RWPE2 (cell line): ENCODE measurements around the gene MYO1A.

Experiments used
- ATAC-seq: fragments of 200-7000 bp; cut with Tn5 transposase; 3 replicates; pipeline ENCODE4 v1.9.1; 2021; ENCODE audit warnings: low read depth
- DNase-seq: peaks from one replicate; pipeline ENCODE4 v3.0.0-alpha.2; 2020; ENCODE audit warnings: low spot score
- H3K27ac ChIP-seq: fragments of 450-650 bp; 2 replicates; pipeline ENCODE4 v1.5.1; 2017; ENCODE audit warnings: mild to moderate bottlenecking; ENCODE audit not compliant: poor library complexity, severe bottlenecking
- H3K27me3 ChIP-seq: fragments of 250-450 bp; sonication (Bioruptor Pico); 2 replicates; pipeline ENCODE4 v1.5.1; 2021; ENCODE audit warnings: mild to moderate bottlenecking, moderate library complexity; ENCODE audit not compliant: insufficient read depth, poor library complexity, severe bottlenecking
- H3K36me3 ChIP-seq: fragments of 250-450 bp; sonication (Bioruptor Pico); 2 replicates; pipeline ENCODE4 v1.5.1; 2020; ENCODE audit warnings: low read depth, mild to moderate bottlenecking, moderate library complexity
- H3K4me1 ChIP-seq: fragments of 250-450 bp; sonication (Bioruptor Pico); 2 replicates; pipeline ENCODE4 v1.5.1; 2021; ENCODE audit warnings: mild to moderate bottlenecking, moderate library complexity; ENCODE audit not compliant: insufficient read depth, poor library complexity, severe bottlenecking
- H3K4me3 ChIP-seq: fragments of 250-450 bp; sonication (Bioruptor Pico); 2 replicates; pipeline ENCODE4 v1.5.1; 2021; ENCODE audit warnings: mild to moderate bottlenecking, moderate library complexity; ENCODE audit not compliant: severe bottlenecking
- H3K9me3 ChIP-seq: fragments of 250-450 bp; sonication (Bioruptor Pico); 2 replicates; pipeline ENCODE4 v1.5.1; 2021; ENCODE audit warnings: mild to moderate bottlenecking, moderate library complexity; ENCODE audit not compliant: severe bottlenecking
- CTCF ChIP-seq: fragments of 450-650 bp; IDR thresholded peaks from one replicate; pipeline ENCODE4 v1.5.1; 2017; ENCODE audit warnings: mild to moderate bottlenecking, moderate library complexity; ENCODE audit not compliant: poor library complexity, severe bottlenecking

MYO1A gene

GRCh38 chr12:57001448-57001906 is 48.5 kb downstream of the MYO1A start:
- peak; percentile 70 for TF ChIP-seq CTCF
- peaks cover 40% of the 10 kb centered on the region for H3K36me3 ChIP-seq
- no peaks in the 10 kb centered on the region for H3K4me1 ChIP-seq
- H3K4me3 ChIP-seq: no peak overlapping the region
- no peaks in the 10 kb centered on the region for H3K27me3 ChIP-seq
- H3K27ac ChIP-seq: no peak overlapping the region
- ATAC-seq: peak; percentile 34; the same call in 1 of the 3 replicates
- DNase-seq: no peak
- H3K9me3 ChIP-seq: no peaks in the 10 kb centered on the region

GRCh38 chr12:57000393-57000792 is 49.5 kb downstream of the MYO1A start:
- H3K4me3 ChIP-seq: no peak overlapping the region
- no peaks in the 10 kb centered on the region for H3K9me3 ChIP-seq
- H3K27ac ChIP-seq: no peak overlapping the region
- ATAC-seq (no peak), DNase-seq (no peak)
- TF ChIP-seq CTCF: no peak
- no peaks in the 10 kb centered on the region for H3K4me1 ChIP-seq
- H3K36me3 ChIP-seq: peaks cover 40% of the 10 kb centered on the region
- H3K27me3 ChIP-seq: no peaks in the 10 kb centered on the region

GRCh38 chr12:56999456-56999855 is 50.5 kb downstream of the MYO1A start:
- ATAC-seq (no peak), DNase-seq (no peak)
- Histone ChIP-seq H3K27ac (no peak overlapping the region), H3K27me3 (no peaks in the 10 kb centered on the region), H3K4me1 (no peaks in the 10 kb centered on the region), H3K9me3 (no peaks in the 10 kb centered on the region), H3K36me3 (peaks cover 36% of the 10 kb centered on the region), H3K4me3 (no peak overlapping the region)
- no peak for TF ChIP-seq CTCF

- H3K36me3 ChIP-seq: peaks cover 31% of the 10 kb centered on the region
- H3K9me3 ChIP-seq: no peaks in the 10 kb centered on the region
- ATAC-seq (no peak), DNase-seq (no peak)
- no peak overlapping the region for H3K27ac ChIP-seq
- no peak overlapping the region for H3K4me3 ChIP-seq
- no peak for TF ChIP-seq CTCF
- H3K4me1 ChIP-seq: no peaks in the 10 kb centered on the region
- no peaks in the 10 kb centered on the region for H3K27me3 ChIP-seq
Measured at GRCh38 chr12:56998981-56999380, 50.9 kb downstream of the MYO1A start.

- Histone ChIP-seq H3K4me1 (no peaks in the 10 kb centered on the region), H3K4me3 (no peak overlapping the region), H3K27ac (no peak overlapping the region), H3K9me3 (no peaks in the 10 kb centered on the region), H3K27me3 (no peaks in the 10 kb centered on the region), H3K36me3 (peaks cover 24% of the 10 kb centered on the region)
- DNase-seq (no peak), ATAC-seq (no peak)
- no peak for TF ChIP-seq CTCF
Measured at GRCh38 chr12:56998316-56998715, 51.6 kb downstream of the MYO1A start.
